ENCODE data around the gene SYT12.

The SYT12 gene

DNA sequence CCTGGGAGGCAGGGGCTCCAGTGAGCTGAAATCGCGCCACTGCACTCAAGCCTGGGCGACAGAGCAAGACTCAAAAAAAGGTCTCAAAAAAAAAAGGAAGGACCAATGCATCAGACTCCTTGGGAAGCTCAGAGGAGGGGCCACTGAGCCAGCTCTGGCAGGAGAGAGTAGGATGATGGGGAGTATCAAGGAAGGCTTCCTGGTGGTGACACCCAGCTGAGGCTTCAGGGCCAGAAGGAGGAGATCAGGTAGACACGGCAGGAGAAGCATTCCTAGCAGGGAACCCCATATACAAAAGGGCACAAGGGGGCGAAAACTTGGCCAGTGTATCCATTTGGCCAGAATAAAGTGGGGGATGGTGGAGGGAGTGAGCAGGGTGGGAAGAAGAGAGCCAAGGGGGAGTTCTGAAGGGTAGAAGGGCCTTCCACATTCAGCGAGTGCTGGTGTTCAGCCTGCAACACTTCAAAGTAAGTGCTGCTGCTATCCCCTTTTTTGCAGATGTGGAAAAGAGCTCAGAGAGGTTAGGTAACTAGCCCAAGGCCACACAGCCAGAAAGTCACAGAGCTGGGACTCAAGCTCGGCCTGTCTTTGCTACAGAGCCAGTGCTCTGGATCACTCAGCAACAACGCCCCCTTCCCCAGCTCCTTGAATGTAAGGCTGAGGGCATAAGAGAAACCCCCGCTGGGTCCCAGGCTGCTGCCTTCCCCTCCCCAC, 28.4 kb downstream of the SYT12 start:
- TF ChIP-seq, protein P1, sequence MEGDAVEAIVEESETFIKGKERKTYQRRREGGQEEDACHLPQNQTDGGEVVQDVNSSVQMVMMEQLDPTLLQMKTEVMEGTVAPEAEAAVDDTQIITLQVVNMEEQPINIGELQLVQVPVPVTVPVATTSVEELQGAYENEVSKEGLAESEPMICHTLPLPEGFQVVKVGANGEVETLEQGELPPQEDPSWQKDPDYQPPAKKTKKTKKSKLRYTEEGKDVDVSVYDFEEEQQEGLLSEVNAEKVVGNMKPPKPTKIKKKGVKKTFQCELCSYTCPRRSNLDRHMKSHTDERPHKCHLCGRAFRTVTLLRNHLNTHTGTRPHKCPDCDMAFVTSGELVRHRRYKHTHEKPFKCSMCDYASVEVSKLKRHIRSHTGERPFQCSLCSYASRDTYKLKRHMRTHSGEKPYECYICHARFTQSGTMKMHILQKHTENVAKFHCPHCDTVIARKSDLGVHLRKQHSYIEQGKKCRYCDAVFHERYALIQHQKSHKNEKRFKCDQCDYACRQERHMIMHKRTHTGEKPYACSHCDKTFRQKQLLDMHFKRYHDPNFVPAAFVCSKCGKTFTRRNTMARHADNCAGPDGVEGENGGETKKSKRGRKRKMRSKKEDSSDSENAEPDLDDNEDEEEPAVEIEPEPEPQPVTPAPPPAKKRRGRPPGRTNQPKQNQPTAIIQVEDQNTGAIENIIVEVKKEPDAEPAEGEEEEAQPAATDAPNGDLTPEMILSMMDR (conservative IDR thresholded peaks at IDR 0.05; ENCODE audit: low read depth, low read length), result no peak
- H3K4me3 ChIP-seq (ENCODE audit: low read depth, low read length), result no peak overlapping the region
- DNase-seq (ENCODE audit: low read depth), result no peak

DNA sequence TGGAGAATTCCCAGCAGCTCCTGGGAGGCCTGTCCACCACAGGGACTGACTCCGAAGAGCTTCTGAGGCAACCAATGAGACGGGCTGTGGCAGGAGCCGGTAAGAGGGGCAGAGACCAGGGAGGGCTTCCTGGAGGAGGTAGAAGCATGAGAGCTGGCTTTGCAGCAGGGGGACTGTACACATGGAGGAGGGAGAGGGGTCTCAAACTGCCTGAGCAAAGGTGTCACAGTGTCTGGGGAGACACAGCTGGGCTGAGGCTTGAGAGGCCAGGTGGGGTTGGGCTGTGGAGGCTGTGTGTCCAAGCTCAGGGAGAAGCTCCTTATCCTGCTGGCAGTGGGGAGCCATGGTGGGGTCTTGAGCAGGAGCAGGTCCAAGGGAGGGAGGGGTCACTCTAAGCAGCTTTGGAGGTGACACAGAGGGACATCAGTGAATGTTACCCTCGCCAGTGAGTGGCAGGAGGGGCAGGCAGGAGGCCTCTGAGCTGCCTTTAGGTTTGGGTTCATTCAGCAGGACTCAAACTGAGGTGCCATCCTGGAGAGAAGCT, 29.1 kb downstream of the SYT12 start:
- TF ChIP-seq, protein P1 (conservative IDR thresholded peaks at IDR 0.05; ENCODE audit: low read depth, low read length), result no peak
- H3K4me3 ChIP-seq (ENCODE audit: low read depth, low read length), result no peak overlapping the region

DNA sequence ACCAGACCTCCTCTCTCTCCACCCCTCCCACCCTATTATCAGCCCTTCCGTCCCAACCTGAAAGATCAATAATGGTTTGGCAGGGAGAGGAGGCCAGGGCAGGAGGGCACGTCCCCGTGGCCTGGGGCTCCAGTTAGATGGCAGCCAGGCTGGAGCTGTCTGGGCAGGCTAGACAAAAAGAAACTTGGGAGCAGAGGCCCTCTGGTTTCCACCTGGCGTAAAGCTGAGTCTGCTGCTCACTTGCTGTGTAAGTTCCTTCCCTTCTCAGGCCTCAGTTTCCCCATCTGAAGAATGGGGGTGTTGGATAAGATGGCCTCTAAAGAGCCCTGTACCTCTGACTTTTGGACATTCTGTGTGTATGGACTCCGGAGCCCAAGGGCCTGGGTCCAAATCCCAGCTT, 30.0 kb downstream of the SYT12 start:
- TF ChIP-seq, protein P1 (conservative IDR thresholded peaks at IDR 0.05; ENCODE audit: low read depth, low read length), result no peak
- H3K4me3 ChIP-seq (ENCODE audit: low read depth, low read length), result no peak overlapping the region
- DNase-seq (ENCODE audit: low read depth), result no peak

More for the DNA sequence above, 29.1 kb downstream of the SYT12 start:
- no peak for DNase-seq (ENCODE audit: low read depth)

DNA sequence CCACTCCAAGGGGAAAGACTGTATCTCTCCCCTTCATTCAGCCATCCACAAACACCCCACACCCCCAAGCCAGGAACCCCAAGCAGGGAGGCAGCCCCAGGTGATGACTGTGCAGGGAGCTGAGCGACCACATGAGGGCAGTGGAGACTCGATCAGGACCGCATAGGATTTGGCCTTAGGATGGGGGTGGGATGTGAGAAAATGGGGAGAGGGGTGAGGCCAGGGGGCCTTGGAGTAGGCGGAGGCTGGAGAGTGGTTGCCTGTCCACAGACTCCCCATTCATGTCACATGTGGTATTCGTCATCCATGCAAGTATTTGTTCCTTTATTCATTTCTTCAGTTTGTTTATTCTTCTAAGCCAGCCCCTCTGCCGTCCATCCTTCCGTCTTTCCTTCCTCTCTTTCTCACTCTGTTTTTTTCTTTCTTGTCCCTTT, 31.0 kb downstream of the SYT12 start:
- peak; percentile 78 for DNase-seq (ENCODE audit: low read depth)

DNA sequence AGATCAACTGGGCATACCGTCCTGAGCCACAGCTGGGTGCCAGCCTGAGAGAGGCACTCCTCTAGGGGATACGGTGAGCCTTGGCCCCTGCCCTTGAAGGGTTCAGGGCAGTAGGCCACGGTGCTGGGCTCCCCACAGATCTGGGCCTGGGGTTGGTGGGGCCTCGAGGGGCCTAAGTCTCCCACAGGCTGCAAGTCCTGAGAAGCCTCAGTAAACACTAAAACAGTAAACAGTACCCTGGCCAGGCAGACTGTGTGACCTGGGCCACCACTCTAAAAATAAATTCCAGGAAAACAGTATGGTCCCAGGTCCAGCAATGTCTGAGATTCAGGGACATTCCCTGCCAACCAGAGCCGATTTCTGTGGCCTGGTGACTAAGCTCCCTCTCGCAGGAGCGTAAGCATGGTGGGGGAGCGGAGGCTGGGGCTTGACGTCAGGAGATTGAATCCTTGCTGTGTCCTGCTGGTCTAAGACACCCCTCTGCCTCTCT, 31.5 kb downstream of the SYT12 start:
- peak; percentile 92 for DNase-seq (ENCODE audit: low read depth)
- TF ChIP-seq, protein P1 (conservative IDR thresholded peaks at IDR 0.05; ENCODE audit: low read depth, low read length), result no peak

More for the DNA sequence above, 31.0 kb downstream of the SYT12 start:
- TF ChIP-seq, protein P1 (conservative IDR thresholded peaks at IDR 0.05; ENCODE audit: low read depth, low read length), result peak; percentile 90
- H3K4me3 ChIP-seq (ENCODE audit: low read depth, low read length), result no peak overlapping the region

DNA sequence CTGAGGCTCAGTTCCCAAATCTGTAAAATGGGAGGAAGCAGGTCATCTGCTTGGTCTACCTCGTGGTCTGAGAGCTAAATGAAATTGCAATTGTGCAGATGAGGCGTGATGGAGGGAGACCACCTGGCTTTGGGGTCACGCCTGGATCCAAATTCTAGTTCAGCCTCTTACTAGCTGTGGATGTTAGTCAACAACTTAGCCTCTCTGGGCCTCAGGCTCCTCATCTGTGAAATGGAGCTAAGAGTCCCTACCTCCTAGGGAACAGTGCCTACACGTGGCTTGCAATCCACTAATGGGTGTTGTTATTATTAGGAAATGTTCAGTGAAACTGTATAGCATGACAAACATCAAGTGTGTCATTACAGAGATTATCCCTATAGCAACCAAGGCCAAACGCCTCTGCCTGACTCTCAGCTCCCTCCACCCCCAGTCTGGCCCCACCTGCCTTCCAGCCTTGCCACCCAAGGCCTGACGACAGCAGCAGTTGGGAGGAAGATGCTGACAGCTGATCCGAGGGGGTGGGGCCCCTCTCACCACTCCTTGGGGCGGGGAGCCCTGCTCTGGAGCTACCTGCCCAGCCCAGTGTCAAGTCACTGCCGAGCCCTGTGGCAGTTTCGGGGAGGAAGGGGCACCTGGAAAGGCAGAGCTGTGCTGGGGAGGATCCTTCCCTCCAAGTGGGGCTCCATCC, 32.0 kb downstream of the SYT12 start:
- DNase-seq (ENCODE audit: low read depth), result peak; percentile 88
- H3K4me3 ChIP-seq (ENCODE audit: low read depth, low read length), result no peak overlapping the region
- TF ChIP-seq, protein P1 (conservative IDR thresholded peaks at IDR 0.05; ENCODE audit: low read depth, low read length), result no peak

More for the DNA sequence above, 31.5 kb downstream of the SYT12 start:
- no peak overlapping the region for H3K4me3 ChIP-seq (ENCODE audit: low read depth, low read length)

Data from choroid plexus epithelial cell (primary cell).